HL-60 (cell line): ENCODE results near the gene OR7A5.

Experiments used
- DNase-seq, 2 experiments: peaks; one replicate each; pipeline ENCODE4 v3.0.0-alpha.2; 2010 to 2020; ENCODE audit warnings: low read depth in 1 of 2, low spot score in 1 of 2
- H3K27ac ChIP-seq: fragments of 250-450 bp; sonication (Bioruptor Pico); replicated peaks from 2 replicates; pipeline ENCODE4 v1.5.1; 2020; ENCODE audit warnings: mild to moderate bottlenecking, moderate library complexity
- H3K27me3 ChIP-seq: fragments of 250-450 bp; sonication (Bioruptor Pico); 2 replicates; pipeline ENCODE4 v1.5.1; 2021; ENCODE audit warnings: mild to moderate bottlenecking, moderate library complexity; ENCODE audit not compliant: insufficient read depth, poor library complexity, severe bottlenecking
- H3K4me3 ChIP-seq: replicated peaks from 2 replicates; pipeline ENCODE4 v1.5.1; 2011; ENCODE audit warnings: mild to moderate bottlenecking, control low read depth, low read length; ENCODE audit not compliant: insufficient read depth
- CTCF ChIP-seq: IDR thresholded peaks from one replicate; pipeline ENCODE4 v1.5.1; 2011; ENCODE audit warnings: low read length, control low read depth, inconsistent platforms; ENCODE audit not compliant: insufficient read depth
- GABPA ChIP-seq: IDR thresholded peaks from 2 replicates; pipeline ENCODE4 v1.6.1; 2012; ENCODE audit warnings: low read depth
- POLR2AphosphoS5 ChIP-seq: IDR thresholded peaks from 2 replicates; pipeline ENCODE4 v1.6.1; 2012; ENCODE audit warnings: low read depth
- REST ChIP-seq: IDR thresholded peaks from 2 replicates; pipeline ENCODE4 v1.6.1; 2012; ENCODE audit warnings: low read depth; ENCODE audit not compliant: insufficient replicate concordance
- SPI1 ChIP-seq: IDR thresholded peaks from 2 replicates; pipeline ENCODE4 v1.6.1; 2012; ENCODE audit warnings: low read depth, mild to moderate bottlenecking, borderline replicate concordance

The OR7A5 gene

GRCh38 chr19:14848822-14849221, 13.8 kb upstream of the OR7A5 start, which contains the start of gene OR7A10:
OR7A10 (minus strand) TSS chr19:14848922; CDS start chr19:14841877, 7,045 bp downstream.
- no peak within 1 kb of the TSS for H3K27ac ChIP-seq
- DNase-seq = no peak
- TF ChIP-seq GABPA (no peak), REST (no peak), SPI1 (no peak), CTCF (no peak), POLR2AphosphoS5 (no peak)
- H3K4me3 ChIP-seq = no peak within 1 kb of the TSS
- H3K27me3 ChIP-seq = peaks cover 10% of the 10 kb centered on the region

DNA sequence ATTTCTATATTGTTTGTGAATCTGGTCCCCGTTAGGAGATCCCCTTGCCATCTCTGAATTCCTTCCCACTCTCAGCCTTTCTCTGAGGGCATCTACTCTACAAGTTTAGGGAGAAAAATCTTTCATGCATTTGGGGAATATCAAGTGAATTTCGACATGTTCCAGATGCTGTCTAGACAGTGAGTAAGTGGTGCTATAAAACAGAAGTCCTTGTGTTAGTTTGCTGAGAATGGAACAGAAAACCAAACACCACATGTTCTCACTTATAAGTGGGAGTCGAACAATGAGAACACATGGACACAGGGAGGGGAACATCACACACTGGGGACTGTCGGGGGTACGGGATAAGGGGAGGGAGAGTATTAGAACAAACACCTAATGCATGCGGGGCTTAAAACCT, 8.6 kb upstream of the OR7A5 start:
- peaks cover 3% of the 10 kb centered on the region for H3K27me3 ChIP-seq
- H3K4me3 ChIP-seq = no peak overlapping the region
- H3K27ac ChIP-seq = no peak overlapping the region
- no peak for TF ChIP-seq SPI1
- no peak for TF ChIP-seq REST
- no peak for TF ChIP-seq POLR2AphosphoS5
- no peak for TF ChIP-seq CTCF
- TF ChIP-seq GABPA = no peak
- no peak for DNase-seq

DNA sequence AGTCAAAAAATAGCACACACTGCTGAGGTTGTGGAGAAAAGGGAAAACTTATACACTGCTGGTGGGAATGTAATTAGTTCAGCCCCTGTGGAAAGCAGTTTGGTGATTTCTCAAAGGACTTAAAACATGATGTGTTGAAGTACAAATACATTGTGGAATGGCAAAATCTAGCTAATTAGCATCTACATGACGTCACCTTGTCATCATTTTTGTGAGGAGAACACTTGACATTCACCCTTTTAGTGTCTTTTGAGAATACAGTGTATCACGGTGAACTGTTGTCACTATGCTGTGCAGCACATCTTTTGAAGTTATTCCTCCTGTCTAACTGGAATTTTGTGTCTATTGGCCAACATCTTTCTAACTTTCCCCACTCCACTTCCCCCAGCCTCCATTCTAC, 8.2 kb upstream of the OR7A5 start:
- no peak for DNase-seq
- Histone ChIP-seq H3K4me3 (no peak overlapping the region), H3K27me3 (no peaks in the 10 kb centered on the region), H3K27ac (no peak overlapping the region)
- TF ChIP-seq CTCF (no peak), SPI1 (no peak), POLR2AphosphoS5 (no peak), GABPA (no peak), REST (no peak)
